Daoy (cell line): Measurements from ENCODE around the gene GPHB5. TPM values are rescaled to one million over a fixed set of nuclear protein-coding genes. Genes with fewer than 3 reads are reported as not detected.

Experiments used
- total RNA-seq: library from RNA; depleted of rRNA; stranded (reverse); fragments of >200 nt; shearing (Covaris generic); gene quantifications from 2 replicates; pipeline ENCODE4 v1.2.3, GENCODE V29; 2014; rRNA removed

GPHB5 gene
- total RNA-seq, 1 experiment from 2014 or later, result not detected

Other genes with a start within 250 kb of the GPHB5 start
- gene RHOJ, start 114.5 kb downstream of the GPHB5 start, total RNA-seq, result 6.0 and 9.5 TPM in 2 replicates
- gene PPP2R5E, start 224.4 kb upstream of the GPHB5 start, total RNA-seq, result 16.5 and 18.1 TPM in 2 replicates